ENCODE measurements around the gene ETV6.

- TF ChIP-seq POLR2AphosphoS5 (IDR thresholded peaks at IDR 0.05; ENCODE audit: low read depth, low read length) (no peak), TAF1 (IDR thresholded peaks at IDR 0.05; ENCODE audit: borderline replicate concordance, insufficient read depth, low read length) (no peak)
Measured at GRCh38 chr12:11684811-11685210, 35.3 kb downstream of the ETV6 start.
